GM12891 (cell line): ENCODE data around the gene CSRP3.

Experiments used
- POLR2A ChIP-seq: IDR thresholded peaks from 2 replicates; pipeline ENCODE4 v1.6.1; 2011; ENCODE audit warnings: low read depth, low read length, control low read depth
- POLR2AphosphoS5 ChIP-seq: IDR thresholded peaks from 2 replicates; pipeline ENCODE4 v1.6.1; 2011; ENCODE audit warnings: low read depth, low read length, control low read depth
- POU2F2 ChIP-seq: IDR thresholded peaks from 2 replicates; pipeline ENCODE4 v1.6.1; 2011; ENCODE audit warnings: low read depth, mild to moderate bottlenecking, control low read depth, low read length, moderate library complexity
- TAF1 ChIP-seq: IDR thresholded peaks from 2 replicates; pipeline ENCODE4 v1.6.1; 2011; ENCODE audit warnings: low read depth, low read length, control low read depth

DNA sequence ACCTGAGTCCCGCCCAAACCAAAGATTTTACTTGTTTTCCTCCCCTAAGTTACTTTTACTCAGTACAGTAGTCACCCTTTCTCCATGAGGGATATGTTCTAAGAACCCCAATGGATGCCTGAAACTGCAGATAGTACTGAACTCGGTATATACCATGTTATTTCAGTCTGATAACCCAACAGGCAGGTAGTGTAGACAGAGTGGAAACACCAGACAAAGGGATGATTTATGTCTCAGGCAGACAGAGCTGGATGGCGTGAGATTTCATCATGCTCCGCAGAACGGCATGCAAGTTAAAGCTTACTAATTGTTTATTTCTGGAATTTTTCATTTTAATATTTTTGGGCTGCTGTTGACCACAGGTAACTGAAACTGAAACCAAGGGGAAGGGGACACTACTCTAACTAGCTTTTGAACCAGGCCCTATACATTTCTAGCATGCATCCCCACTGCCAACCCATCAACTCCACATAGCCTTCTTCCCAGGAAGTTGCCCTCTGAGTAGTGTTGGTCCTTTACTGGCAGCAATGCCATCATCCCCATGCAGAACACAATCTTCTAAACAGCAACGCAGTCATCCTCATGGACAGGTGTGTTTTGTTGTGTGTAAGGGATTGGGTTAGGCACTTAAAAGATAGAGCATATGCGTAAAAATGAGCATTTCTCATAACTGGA, 27.7 kb downstream of the CSRP3 start:
- TF ChIP-seq POLR2A (no peak), POLR2AphosphoS5 (no peak), TAF1 (no peak), POU2F2 (no peak)
